ENCODE data around the gene SMARCAL1. TPM values are rescaled to one million over a fixed set of nuclear protein-coding genes. Genes with fewer than 3 reads are reported as not detected.

Gene SMARCAL1
- total and polyA plus RNA-seq, 5 donors from 2014 or later, result 19.8 to 25.1 (median 24.1) TPM

DNA sequence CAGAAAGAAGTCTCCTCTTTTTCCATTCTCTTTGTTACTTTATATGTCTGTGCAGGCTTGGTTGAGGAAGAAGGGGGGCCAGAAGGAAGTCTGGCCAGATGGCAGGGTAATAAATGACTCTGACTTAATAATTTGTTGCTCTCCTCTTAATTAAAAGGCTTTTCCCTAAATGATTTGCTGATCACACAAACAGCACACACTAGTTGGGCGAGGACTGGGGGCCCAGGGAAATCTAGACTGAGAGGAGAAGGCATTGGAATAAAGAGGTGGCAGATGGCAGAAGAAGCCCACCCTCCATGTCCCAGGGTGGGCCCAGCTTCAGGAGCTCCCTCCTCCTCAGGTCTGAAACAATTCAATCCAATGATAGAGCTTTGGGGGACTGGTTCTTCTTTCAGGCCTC, 12.7 kb upstream of the SMARCAL1 start:
- no peak overlapping the region for H3K4me3 Mint-ChIP-seq
- Histone ChIP-seq H3K4me3 (ENCODE audit: low read depth, low read length) (no peak overlapping the region), H3K36me3 (ENCODE audit: control insufficient read depth, insufficient read depth, low read length) (no peaks in the 10 kb centered on the region), H3K27ac (ENCODE audit: insufficient read depth, low read length, poor library complexity, severe bottlenecking) (no peak overlapping the region), H3K9me3 (ENCODE audit: control insufficient read depth in 2 of 2, low read length in 2 of 2) (no peaks in the 10 kb centered on the region), H3K4me1 (ENCODE audit: control insufficient read depth, insufficient read depth, low read length, poor library complexity, severe bottlenecking) (no peaks in the 10 kb centered on the region), H3K27me3 (ENCODE audit: control insufficient read depth, insufficient read depth, low read length) (no peaks in the 10 kb centered on the region)
- peaks cover 0 to 6% (median 1%) of the 10 kb centered on the region in 4 donors for H3K4me1 Mint-ChIP-seq
- H3K9me3 Mint-ChIP-seq, result peaks cover 0 to 1% (median 0%) of the 10 kb centered on the region in 7 donors
- peaks cover 5% of the 10 kb centered on the region for H3K27me3 Mint-ChIP-seq
- DNase-seq (no peak), ATAC-seq (ENCODE audit: low read depth in 2 of 2) (no peak)
- H3K36me3 Mint-ChIP-seq, result no peaks in the 10 kb centered on the region
- no peak overlapping the region for H3K27ac Mint-ChIP-seq

DNA sequence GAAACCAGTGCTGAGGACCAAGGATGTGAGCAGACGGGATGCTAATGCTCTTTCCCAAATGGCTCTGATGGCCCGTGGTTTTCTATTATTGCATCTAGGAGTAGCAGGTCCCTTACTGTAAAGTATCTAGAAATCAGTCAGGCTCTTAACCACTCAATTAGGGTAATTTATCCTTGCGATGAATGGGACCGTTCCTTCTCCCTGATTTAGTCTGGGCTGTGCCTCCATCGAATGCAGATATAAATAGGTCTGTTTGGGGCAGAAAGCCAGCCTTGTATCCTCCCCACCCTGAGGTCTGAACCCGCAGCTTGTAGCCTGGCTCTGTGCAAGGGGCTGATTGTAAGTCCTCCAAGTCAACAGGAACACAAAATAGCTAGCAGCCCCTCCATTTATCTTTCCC, 9.5 kb upstream of the SMARCAL1 start:
- Mint-ChIP-seq H3K4me3 (no peak overlapping the region), H3K4me1 (no peaks in the 10 kb centered on the region), H3K27me3 (peaks cover 10% of the 10 kb centered on the region), H3K27ac (no peak overlapping the region), H3K9me3 (no peaks in the 10 kb centered on the region), H3K36me3 (peaks cover 3% of the 10 kb centered on the region)
- no peaks in the 10 kb centered on the region for H3K27me3 ChIP-seq (ENCODE audit: control insufficient read depth, insufficient read depth, low read length)
- no peak for ATAC-seq (ENCODE audit: low read depth in 2 of 2)
- no peak for DNase-seq
- H3K4me3 ChIP-seq (ENCODE audit: low read depth, low read length), result no peak overlapping the region
- no peaks in the 10 kb centered on the region for H3K9me3 ChIP-seq (ENCODE audit: control insufficient read depth in 2 of 2, low read length in 2 of 2)
- no peaks in the 10 kb centered on the region for H3K36me3 ChIP-seq (ENCODE audit: control insufficient read depth, insufficient read depth, low read length)
- no peaks in the 10 kb centered on the region for H3K4me1 ChIP-seq (ENCODE audit: control insufficient read depth, insufficient read depth, low read length, poor library complexity, severe bottlenecking)
- no peak overlapping the region for H3K27ac ChIP-seq (ENCODE audit: insufficient read depth, low read length, poor library complexity, severe bottlenecking)

DNA sequence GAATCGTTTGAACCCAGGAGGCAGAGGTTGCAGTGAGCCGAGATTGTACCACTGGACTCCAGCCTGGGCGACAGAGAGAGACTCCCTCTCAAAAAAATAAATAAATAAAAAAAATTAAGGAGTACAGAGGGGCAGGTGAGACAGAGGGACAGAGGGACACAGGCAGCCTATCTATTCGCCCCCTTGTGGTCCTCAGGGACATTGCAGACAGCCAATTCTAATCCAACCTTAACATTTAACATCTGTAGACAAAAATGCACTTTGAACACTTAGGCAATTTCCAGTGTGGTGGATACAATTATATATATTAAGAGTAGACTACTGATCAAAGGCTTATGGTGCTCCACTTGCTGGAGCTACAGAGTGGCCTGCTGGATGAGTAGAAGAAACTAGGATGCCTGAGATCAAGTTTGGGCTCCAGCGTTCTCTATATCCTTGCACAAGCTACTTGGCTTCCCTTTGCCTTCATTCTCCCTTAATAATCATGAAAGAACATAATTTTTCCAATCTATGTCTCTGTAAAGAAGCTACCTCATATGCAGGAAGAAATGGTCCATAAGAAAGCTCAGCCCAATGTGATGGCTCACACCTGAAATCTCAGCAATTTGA, 8.2 kb upstream of the SMARCAL1 start:
- H3K27ac ChIP-seq (ENCODE audit: insufficient read depth, low read length, poor library complexity, severe bottlenecking), result no peak overlapping the region
- H3K36me3 Mint-ChIP-seq, result peaks cover 3% of the 10 kb centered on the region
- H3K27ac Mint-ChIP-seq, result no peak overlapping the region
- H3K36me3 ChIP-seq (ENCODE audit: control insufficient read depth, insufficient read depth, low read length), result no peaks in the 10 kb centered on the region
- DNase-seq (peak; percentile 14 to 53 (median 47)), ATAC-seq (ENCODE audit: low read depth in 2 of 2) (peak in 1 of 2 donors; percentile 63)
- no peaks in the 10 kb centered on the region for H3K4me1 ChIP-seq (ENCODE audit: control insufficient read depth, insufficient read depth, low read length, poor library complexity, severe bottlenecking)
- H3K4me3 Mint-ChIP-seq, result no peak overlapping the region
- H3K27me3 Mint-ChIP-seq, result peaks cover 10% of the 10 kb centered on the region
- no peak overlapping the region for H3K4me3 ChIP-seq (ENCODE audit: low read depth, low read length)
- H3K9me3 ChIP-seq (ENCODE audit: control insufficient read depth in 2 of 2, low read length in 2 of 2), result no peaks in the 10 kb centered on the region
- H3K9me3 Mint-ChIP-seq, result no peaks in the 10 kb centered on the region
- no peaks in the 10 kb centered on the region for H3K27me3 ChIP-seq (ENCODE audit: control insufficient read depth, insufficient read depth, low read length)
- peaks cover 0 to 7% (median 0%) of the 10 kb centered on the region in 4 donors for H3K4me1 Mint-ChIP-seq

DNA sequence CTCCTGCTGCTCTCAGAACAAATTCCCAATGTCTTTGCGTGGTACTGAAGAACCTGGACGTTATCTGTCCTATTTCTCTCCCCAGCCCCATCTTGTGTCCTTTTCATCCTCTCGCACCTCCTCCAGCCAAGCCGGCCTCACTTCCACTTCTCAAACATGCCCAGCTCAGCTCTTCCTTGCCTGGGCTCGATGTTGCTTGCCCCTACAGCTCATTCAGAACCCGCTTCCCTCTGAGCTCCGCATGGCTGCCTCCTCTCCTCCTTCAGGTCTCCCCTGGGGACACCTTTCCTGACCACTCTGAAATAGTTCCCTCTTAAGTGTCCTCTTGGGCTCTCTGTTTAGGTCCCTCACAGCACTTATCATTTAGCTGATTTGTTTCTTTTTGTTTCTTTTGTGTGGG, 6.7 kb upstream of the SMARCAL1 start:
- Mint-ChIP-seq H3K36me3 (peaks cover 3% of the 10 kb centered on the region), H3K4me1 (peaks cover 0 to 12% (median 2%) of the 10 kb centered on the region in 4 donors), H3K9me3 (no peaks in the 10 kb centered on the region), H3K27ac (no peak overlapping the region), H3K4me3 (no peak overlapping the region), H3K27me3 (peaks cover 14% of the 10 kb centered on the region)
- Histone ChIP-seq H3K27ac (ENCODE audit: insufficient read depth, low read length, poor library complexity, severe bottlenecking) (no peak overlapping the region), H3K4me1 (ENCODE audit: control insufficient read depth, insufficient read depth, low read length, poor library complexity, severe bottlenecking) (peaks cover 4% of the 10 kb centered on the region), H3K9me3 (ENCODE audit: control insufficient read depth in 2 of 2, low read length in 2 of 2) (no peaks in the 10 kb centered on the region), H3K36me3 (ENCODE audit: control insufficient read depth, insufficient read depth, low read length) (no peaks in the 10 kb centered on the region), H3K4me3 (ENCODE audit: low read depth, low read length) (no peak overlapping the region), H3K27me3 (ENCODE audit: control insufficient read depth, insufficient read depth, low read length) (no peaks in the 10 kb centered on the region)
- no peak for DNase-seq
- no peak for ATAC-seq (ENCODE audit: low read depth in 2 of 2)

DNA sequence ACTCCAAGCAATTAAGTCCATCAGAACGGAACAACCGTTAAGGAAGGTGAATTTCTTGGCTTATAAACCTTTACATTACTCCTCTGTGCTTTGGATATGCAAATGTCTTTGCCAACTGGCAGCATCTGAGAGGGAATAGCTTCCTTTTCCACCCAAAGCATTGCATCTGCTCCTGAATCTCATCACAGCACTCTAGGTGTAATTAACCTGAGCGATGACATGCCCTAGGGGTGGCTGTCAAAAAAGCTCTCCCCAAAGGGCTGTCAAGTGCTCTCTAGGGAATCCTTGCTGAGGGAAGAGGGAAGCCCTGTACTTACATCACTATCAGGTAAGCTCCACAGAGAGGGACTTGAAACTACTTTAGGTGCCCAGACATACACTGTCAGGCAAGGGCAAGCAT, 5.5 kb upstream of the SMARCAL1 start:
- no peaks in the 10 kb centered on the region for H3K36me3 ChIP-seq (ENCODE audit: control insufficient read depth, insufficient read depth, low read length)
- ATAC-seq (ENCODE audit: low read depth in 2 of 2), result no peak

DNA sequence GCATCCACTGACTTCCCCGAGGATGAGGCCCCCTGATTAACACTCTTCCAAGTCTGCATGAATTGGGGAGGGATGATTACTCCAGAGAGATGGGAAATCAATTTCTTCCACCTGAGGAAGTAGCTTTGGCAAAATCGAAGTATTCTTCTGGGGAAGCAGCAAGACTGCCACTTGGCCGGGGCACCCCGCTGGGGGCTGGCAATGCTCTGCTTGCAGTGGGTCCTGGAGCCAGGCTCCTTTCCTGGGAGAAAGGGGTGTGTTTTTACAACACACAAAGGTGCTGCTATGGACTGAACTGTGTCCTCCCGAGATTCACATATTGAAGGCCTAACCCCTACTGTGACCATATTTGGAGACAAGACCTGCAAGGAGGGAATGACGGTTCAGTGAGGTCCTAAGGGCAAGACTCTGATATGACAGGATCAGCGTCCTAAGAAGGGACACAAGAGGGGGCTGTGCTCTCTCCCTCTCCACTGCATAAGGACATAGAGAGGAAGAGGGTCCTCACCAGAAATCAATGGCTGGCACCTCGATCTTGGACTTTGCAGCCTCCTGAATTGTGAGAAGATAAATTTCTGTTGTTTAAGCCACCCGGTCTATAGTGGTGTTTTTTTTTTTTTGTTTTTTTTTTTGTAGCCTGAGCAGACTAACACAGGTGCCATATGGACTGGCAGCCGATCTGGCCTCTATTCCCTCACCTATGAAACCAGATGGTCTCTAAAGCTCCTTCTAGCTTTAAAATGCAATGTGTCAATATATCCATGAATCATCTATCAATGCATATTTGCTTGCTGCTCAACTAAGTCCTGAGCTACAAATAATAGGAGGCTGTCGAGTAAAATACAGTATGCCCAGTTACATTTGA, 3.6 kb upstream of the SMARCAL1 start:
- no peaks in the 10 kb centered on the region for H3K27me3 ChIP-seq (ENCODE audit: control insufficient read depth, insufficient read depth, low read length)
- H3K4me1 Mint-ChIP-seq, result peaks cover 4 to 31% (median 15%) of the 10 kb centered on the region in 4 donors
- H3K36me3 Mint-ChIP-seq, result peaks cover 3% of the 10 kb centered on the region
- no peak overlapping the region for H3K27ac Mint-ChIP-seq
- DNase-seq (no peak), ATAC-seq (ENCODE audit: low read depth in 2 of 2) (no peak)
- H3K27me3 Mint-ChIP-seq, result peaks cover 14% of the 10 kb centered on the region
- H3K4me1 ChIP-seq (ENCODE audit: control insufficient read depth, insufficient read depth, low read length, poor library complexity, severe bottlenecking), result peaks cover 15% of the 10 kb centered on the region
- peaks cover 0 to 2% (median 0%) of the 10 kb centered on the region in 7 donors for H3K9me3 Mint-ChIP-seq
- no peak overlapping the region for H3K4me3 Mint-ChIP-seq
- H3K9me3 ChIP-seq (ENCODE audit: control insufficient read depth in 2 of 2, low read length in 2 of 2), result no peaks in the 10 kb centered on the region
- no peak overlapping the region for H3K27ac ChIP-seq (ENCODE audit: insufficient read depth, low read length, poor library complexity, severe bottlenecking)
- no peak overlapping the region for H3K4me3 ChIP-seq (ENCODE audit: low read depth, low read length)
- H3K36me3 ChIP-seq (ENCODE audit: control insufficient read depth, insufficient read depth, low read length), result no peaks in the 10 kb centered on the region

More for the DNA sequence above, 5.5 kb upstream of the SMARCAL1 start:
- Mint-ChIP-seq H3K27me3 (peaks cover 14% of the 10 kb centered on the region), H3K36me3 (peaks cover 3% of the 10 kb centered on the region), H3K4me1 (peaks cover 0 to 19% (median 5%) of the 10 kb centered on the region in 4 donors), H3K9me3 (no peaks in the 10 kb centered on the region), H3K4me3 (no peak overlapping the region), H3K27ac (no peak overlapping the region)
- Histone ChIP-seq H3K27me3 (ENCODE audit: control insufficient read depth, insufficient read depth, low read length) (no peaks in the 10 kb centered on the region), H3K9me3 (ENCODE audit: control insufficient read depth in 2 of 2, low read length in 2 of 2) (no peaks in the 10 kb centered on the region), H3K27ac (ENCODE audit: insufficient read depth, low read length, poor library complexity, severe bottlenecking) (no peak overlapping the region), H3K4me1 (ENCODE audit: control insufficient read depth, insufficient read depth, low read length, poor library complexity, severe bottlenecking) (peaks cover 6% of the 10 kb centered on the region), H3K4me3 (ENCODE audit: low read depth, low read length) (no peak overlapping the region)
- no peak for DNase-seq

DNA sequence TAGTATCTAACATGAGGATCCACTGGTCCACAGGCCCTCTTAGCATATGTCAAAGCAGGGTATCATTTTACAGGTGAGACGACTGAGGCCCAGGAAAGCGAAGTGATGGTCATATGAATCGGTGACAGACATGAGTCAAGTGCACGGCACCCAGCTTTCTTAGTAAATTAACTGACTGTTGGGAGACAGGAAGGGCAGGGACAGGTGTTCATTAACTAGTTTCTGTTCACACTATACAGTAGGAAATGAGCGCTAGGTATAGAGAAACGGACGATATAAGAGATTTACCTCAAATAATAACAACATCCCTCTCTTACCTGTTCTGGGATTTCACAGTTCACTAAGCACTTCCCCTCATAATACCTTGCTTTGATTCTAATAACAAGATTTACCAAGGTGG, 1.7 kb upstream of the SMARCAL1 start:
- Histone ChIP-seq H3K4me1 (ENCODE audit: control insufficient read depth, insufficient read depth, low read length, poor library complexity, severe bottlenecking) (peaks cover 15% of the 10 kb centered on the region), H3K36me3 (ENCODE audit: control insufficient read depth, insufficient read depth, low read length) (peaks cover 9% of the 10 kb centered on the region), H3K4me3 (ENCODE audit: low read depth, low read length) (no peak overlapping the region), H3K9me3 (ENCODE audit: control insufficient read depth in 2 of 2, low read length in 2 of 2) (no peaks in the 10 kb centered on the region), H3K27me3 (ENCODE audit: control insufficient read depth, insufficient read depth, low read length) (no peaks in the 10 kb centered on the region), H3K27ac (ENCODE audit: insufficient read depth, low read length, poor library complexity, severe bottlenecking) (no peak overlapping the region)
- ATAC-seq (ENCODE audit: low read depth in 2 of 2) (no peak), DNase-seq (peak in 1 of 3 donors; percentile 76)
- Mint-ChIP-seq H3K27ac (peak overlapping the region in 2 of 3 donors; percentile 9 to 24), H3K4me3 (peak overlapping the region in 2 of 4 donors; percentile 19 to 38), H3K4me1 (peaks cover 6 to 43% (median 20%) of the 10 kb centered on the region in 4 donors), H3K9me3 (peaks cover 0 to 2% (median 0%) of the 10 kb centered on the region in 7 donors), H3K36me3 (peaks cover 8% of the 10 kb centered on the region), H3K27me3 (peaks cover 10% of the 10 kb centered on the region)
